Measurements from ENCODE around the gene CMSS1.

The CMSS1 gene

GRCh38 chr3:99817437-99818240 is at the start of gene CMSS1 (continued):
- TF ChIP-seq ZNF843 (tag by site-specific recombination; IDR thresholded peaks at IDR 0.05) = no peak; the same call in none of the 2 replicates
- no peak for TF ChIP-seq ZBTB10 (tag by site-specific recombination; IDR thresholded peaks at IDR 0.05)
- TF ChIP-seq ZFP41 (tag by site-specific recombination; IDR thresholded peaks at IDR 0.05; ENCODE audit: borderline replicate concordance) = no peak
- TF ChIP-seq HOXD13 (CRISPR knock-in tag; IDR thresholded peaks at IDR 0.05; ENCODE audit: borderline replicate concordance) = no peak
- TF ChIP-seq ZNF707 (tag by site-specific recombination; IDR thresholded peaks at IDR 0.05) = no peak
- no peak for TF ChIP-seq ZNF148 (tag by site-specific recombination; IDR thresholded peaks at IDR 0.05; ENCODE audit: borderline replicate concordance)
- TF ChIP-seq KLF17 (tag by site-specific recombination; IDR thresholded peaks at IDR 0.05) = peak; percentile 85
- TF ChIP-seq PRDM10 (tag by site-specific recombination; IDR thresholded peaks at IDR 0.05) = peak; percentile 50
- no peak for TF ChIP-seq ZNF354C (tag by site-specific recombination; IDR thresholded peaks at IDR 0.05; ENCODE audit: borderline replicate concordance, low read depth)
- peak; percentile 75 for TF ChIP-seq ZNF692 (tag by site-specific recombination; IDR thresholded peaks at IDR 0.05)
- TF ChIP-seq PRDM6 (tag by site-specific recombination; IDR thresholded peaks at IDR 0.05) = no peak
- no peak for TF ChIP-seq ZNF26 (tag by site-specific recombination; IDR thresholded peaks at IDR 0.05)
- TF ChIP-seq ZNF211 (tag by site-specific recombination; IDR thresholded peaks at IDR 0.05; ENCODE audit: low read depth) = no peak
- 0 out of 2 replicates have a peak, but pooled peaks have one; percentile 25 for TF ChIP-seq ZNF391 (tag by site-specific recombination; IDR thresholded peaks at IDR 0.05; ENCODE audit: borderline replicate concordance, low read depth)
- TF ChIP-seq BCL6B (tag by site-specific recombination; IDR thresholded peaks at IDR 0.05) = peak; percentile 56; the same call in 1 of the 2 replicates
- TF ChIP-seq ZNF549 (tag by site-specific recombination; IDR thresholded peaks at IDR 0.05) = no peak
- peak; percentile 80 for TF ChIP-seq ZIC2 (tag by site-specific recombination; IDR thresholded peaks at IDR 0.05)
- no peak for TF ChIP-seq ZNF157 (tag by site-specific recombination; IDR thresholded peaks at IDR 0.05)
- no peak for TF ChIP-seq ZNF121 (tag by site-specific recombination; IDR thresholded peaks at IDR 0.05)
